Liver (tissue), 6 donors: ENCODE results near the gene HOXA4. TPM values are rescaled to one million over a fixed set of nuclear protein-coding genes. Genes with fewer than 3 reads are reported as not detected.

Experiments
- CTCF ChIP-seq: fragments of 150-350 bp; IDR thresholded peaks from 2 replicates; pipeline ENCODE4 v1.5.1; 2017; ENCODE audit warnings: improper control_type of control experiment, low read depth, low read length; ENCODE audit not compliant: missing input control
- EGR1 ChIP-seq, 2 donors: IDR thresholded peaks; 2 replicates each; pipeline ENCODE4 v1.6.1; 2016 to 2018; ENCODE audit warnings: antibody characterized with exemption in 2 of 2, low read depth in 2 of 2
- FOXA1 ChIP-seq: IDR thresholded peaks from 2 replicates; pipeline ENCODE4 v1.6.1; 2016; ENCODE audit warnings: antibody characterized with exemption
- JUND ChIP-seq, 2 donors: IDR thresholded peaks; 2 replicates each; pipeline ENCODE4 v1.6.1; 2016; ENCODE audit warnings: antibody characterized with exemption in 2 of 2
- MAX ChIP-seq: IDR thresholded peaks from 2 replicates; pipeline ENCODE4 v1.6.1; 2016; ENCODE audit warnings: antibody characterized with exemption
- polyA plus RNA-seq, 2 donors: library from polyadenylated mRNA; stranded (reverse) in 1 of 2; unstranded in 1 of 2; fragments of 200-250 nt in 1 of 2; fragments of >200 nt in 1 of 2; fragmentation: Nextera tagmentation in 1 of 2; extraction: Ambion mirVana in 1 of 2; gene quantifications; one replicate each; pipeline versions ENCODE4 v1.2.1 to v1.2.3, GENCODE V29; 2013 to 2015
- small RNA-seq: library from RNA; depleted of rRNA; stranded (forward); fragments of <200 nt; gene quantifications from one replicate; pipeline ENCODE3, GENCODE V24; 2014
- total RNA-seq, 2 donors: library from RNA; depleted of rRNA; stranded (reverse); fragments of >200 nt; gene quantifications; one replicate each; pipeline ENCODE4 v1.2.3, GENCODE V29; 2014
- donor health status: healthy.
- donor health status: healthy.
- donor health status: healthy.

The HOXA4 gene
- total and polyA plus RNA-seq, 4 donors, result 0.17 to 1.1 (median 0.30) TPM

GRCh38 chr7:27078616-27079233, 51.8 kb downstream of the HOXA4 start (continued):
- TF ChIP-seq CTCF (no peak), JUND (IDR thresholded peaks at IDR 0.05) (no peak), EGR1 (IDR thresholded peaks at IDR 0.05; ENCODE audit: low read depth in 2 of 2) (no peak), MAX (no peak), FOXA1 (no peak)

Small RNA genes within 50 kb of the gene (small RNA-seq; reads per million reads assigned to genes)
- gene AC004080.5 (not detected), gene RF01977 (not detected)

Other genes with a start within 250 kb of the HOXA4 start
- under 1 TPM; 0.08 to 0.28 TPM for gene HOXA1, start 34.8 kb downstream of the HOXA4 start, total RNA-seq
- under 1 TPM; 0.17 to 0.25 TPM for gene HOXA1, start 34.8 kb downstream of the HOXA4 start, polyA plus RNA-seq
- under 1 TPM; 0.05 to 0.08 TPM for gene HOXA2, start 28.1 kb downstream of the HOXA4 start, total RNA-seq
- gene HOXA2, start 28.1 kb downstream of the HOXA4 start, polyA plus RNA-seq, result under 1 TPM; 0.08 to 0.13 TPM
- 1 to 10 TPM in 1 of 2 donors, under 1 TPM in 1; 0.42 to 2.1 TPM for gene HOXA5, start 12.9 kb upstream of the HOXA4 start, total RNA-seq
- gene HOXA5, start 12.9 kb upstream of the HOXA4 start, polyA plus RNA-seq, result under 1 TPM; 0.40 to 0.90 TPM
- under 1 TPM in 1 of 2 donors, not detected in 1; 0.23 TPM for gene HOXA6, start 17.0 kb upstream of the HOXA4 start, total RNA-seq
- gene HOXA6, start 17.0 kb upstream of the HOXA4 start, polyA plus RNA-seq, result not detected
- gene HOXA3, start 21.8 kb upstream of the HOXA4 start, total RNA-seq, result under 1 TPM; 0.17 to 0.28 TPM
- under 1 TPM; 0.11 to 0.23 TPM for gene HOXA3, start 21.8 kb upstream of the HOXA4 start, polyA plus RNA-seq
- gene HOXA7, start 25.9 kb upstream of the HOXA4 start, total RNA-seq, result under 1 TPM; under 0.01 to 0.05 TPM
- not detected for gene HOXA7, start 25.9 kb upstream of the HOXA4 start, polyA plus RNA-seq
- gene HOXA9, start 34.8 kb upstream of the HOXA4 start, total RNA-seq, result under 1 TPM in 1 of 2 donors, not detected in 1; 0.70 TPM
- under 1 TPM in 1 of 2 donors, not detected in 1; 0.02 TPM for gene HOXA9, start 34.8 kb upstream of the HOXA4 start, polyA plus RNA-seq
- gene HOXA10, start 43.6 kb upstream of the HOXA4 start, total RNA-seq, result under 1 TPM; 0.08 to 0.70 TPM
- under 1 TPM; 0.03 to 0.17 TPM for gene HOXA10, start 43.6 kb upstream of the HOXA4 start, polyA plus RNA-seq
- gene HOXA11, start 54.5 kb upstream of the HOXA4 start, total RNA-seq, result not detected
- gene HOXA11, start 54.5 kb upstream of the HOXA4 start, polyA plus RNA-seq, result not detected
- not detected for gene HOXA13, start 69.3 kb upstream of the HOXA4 start, total RNA-seq
- gene HOXA13, start 69.3 kb upstream of the HOXA4 start, polyA plus RNA-seq, result under 1 TPM in 1 of 2 donors, not detected in 1; 0.02 TPM
- gene EVX1, start 112.0 kb upstream of the HOXA4 start, total RNA-seq, result not detected
- not detected for gene EVX1, start 112.0 kb upstream of the HOXA4 start, polyA plus RNA-seq